GM18868 (cell line): ENCODE data around the gene VSIG8.

Experiments used
- ATAC-seq: cut with Tn5 transposase; IDR thresholded peaks from one replicate; pipeline ENCODE4 v1.9.1; 2021; ENCODE audit warnings: mild to moderate bottlenecking, moderate library complexity; ENCODE audit not compliant: unreplicated experiment

VSIG8 gene

DNA sequence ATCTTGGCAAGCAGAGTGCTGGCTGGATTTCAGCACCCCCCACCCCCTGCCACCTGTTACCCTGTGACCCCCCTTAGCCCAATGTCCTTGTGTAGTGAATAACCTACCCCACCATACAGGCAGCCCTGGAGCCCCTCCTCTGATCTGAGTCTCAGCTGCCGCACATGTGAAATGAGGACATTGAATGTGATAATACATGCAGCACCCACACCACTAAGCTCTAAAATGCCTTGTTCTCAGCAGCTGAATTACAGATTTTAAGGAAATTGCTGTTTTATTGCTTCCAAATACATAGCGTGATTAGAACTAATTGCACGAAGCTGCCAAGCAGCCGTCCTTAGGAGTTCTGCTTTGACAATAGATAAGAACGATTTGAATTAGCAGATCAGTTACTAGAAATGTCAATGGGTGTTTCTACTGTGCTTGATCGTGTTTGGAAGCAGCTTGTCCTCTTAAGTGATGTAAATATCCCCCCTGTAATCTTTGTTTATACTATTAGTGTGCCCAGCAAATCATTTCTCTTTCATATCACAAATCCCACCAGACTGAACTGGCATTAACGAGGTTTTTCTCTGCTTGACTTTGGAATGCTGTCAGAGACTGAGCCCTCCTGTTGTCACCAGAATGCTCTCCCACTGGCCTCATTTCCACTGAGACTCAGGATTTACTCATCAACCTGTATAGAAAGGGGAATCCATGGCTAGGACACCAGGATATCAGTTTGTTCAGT lies 30.9 kb downstream of the VSIG8 start:
- ATAC-seq, result no peak

DNA sequence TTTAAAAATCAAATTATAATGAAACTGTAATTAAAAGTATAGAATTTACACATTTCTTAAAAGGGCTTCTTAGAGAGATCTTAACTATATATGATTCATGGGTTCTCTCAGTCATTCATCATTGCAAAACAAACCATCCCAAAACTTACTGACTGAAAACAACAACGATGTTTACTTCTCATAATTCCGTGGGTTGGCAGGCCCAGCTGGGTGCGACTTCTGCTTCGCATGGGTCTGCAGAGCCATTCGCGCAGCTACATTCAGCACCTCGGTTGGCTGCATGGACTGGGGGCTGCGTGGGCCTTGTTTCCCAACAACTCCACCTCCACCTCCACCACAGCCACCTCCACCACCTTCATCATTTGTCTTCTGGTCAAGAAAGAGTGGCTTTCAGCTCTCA lies 31.7 kb downstream of the VSIG8 start:
- no peak for ATAC-seq

DNA sequence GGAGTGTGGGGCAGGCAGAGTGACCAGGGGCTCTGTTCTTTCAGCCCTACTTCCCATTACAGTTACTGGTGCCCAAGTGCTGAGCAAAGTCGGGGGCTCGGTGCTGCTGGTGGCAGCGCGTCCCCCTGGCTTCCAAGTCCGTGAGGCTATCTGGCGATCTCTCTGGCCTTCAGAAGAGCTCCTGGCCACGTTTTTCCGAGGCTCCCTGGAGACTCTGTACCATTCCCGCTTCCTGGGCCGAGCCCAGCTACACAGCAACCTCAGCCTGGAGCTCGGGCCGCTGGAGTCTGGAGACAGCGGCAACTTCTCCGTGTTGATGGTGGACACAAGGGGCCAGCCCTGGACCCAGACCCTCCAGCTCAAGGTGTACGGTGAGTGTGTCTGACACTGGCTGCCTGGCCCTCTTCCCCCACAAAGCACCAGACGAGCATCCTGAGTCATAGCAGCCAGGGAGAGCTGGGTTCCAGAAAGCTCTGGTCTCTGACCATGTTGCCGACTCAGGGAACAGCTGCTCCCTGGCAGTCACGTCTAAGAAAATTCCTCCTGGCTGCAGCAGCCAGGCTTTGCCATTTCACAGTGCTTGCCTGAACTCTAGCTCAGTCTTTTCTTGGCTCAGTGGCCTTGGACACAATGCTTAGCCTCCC lies 32.5 kb downstream of the VSIG8 start:
- ATAC-seq, result no peak

DNA sequence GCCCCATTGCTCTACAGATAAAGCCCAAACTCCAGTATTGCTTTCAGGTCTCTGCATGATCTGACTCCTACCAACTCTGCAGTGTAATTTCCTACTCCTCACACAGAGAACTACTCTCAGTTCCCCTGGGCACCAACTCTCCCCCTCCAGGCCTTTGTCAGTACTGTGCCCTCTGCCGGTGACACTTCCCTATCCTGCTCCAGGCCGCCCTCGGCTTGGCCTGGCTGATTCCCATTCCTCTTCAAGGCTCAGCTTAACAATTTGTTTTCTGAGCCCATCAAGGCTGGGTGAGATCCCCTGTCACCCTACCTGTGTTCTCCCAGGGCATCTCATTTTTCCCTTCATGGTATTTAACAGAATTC lies 33.2 kb downstream of the VSIG8 start:
- ATAC-seq, result peak; percentile 91

DNA sequence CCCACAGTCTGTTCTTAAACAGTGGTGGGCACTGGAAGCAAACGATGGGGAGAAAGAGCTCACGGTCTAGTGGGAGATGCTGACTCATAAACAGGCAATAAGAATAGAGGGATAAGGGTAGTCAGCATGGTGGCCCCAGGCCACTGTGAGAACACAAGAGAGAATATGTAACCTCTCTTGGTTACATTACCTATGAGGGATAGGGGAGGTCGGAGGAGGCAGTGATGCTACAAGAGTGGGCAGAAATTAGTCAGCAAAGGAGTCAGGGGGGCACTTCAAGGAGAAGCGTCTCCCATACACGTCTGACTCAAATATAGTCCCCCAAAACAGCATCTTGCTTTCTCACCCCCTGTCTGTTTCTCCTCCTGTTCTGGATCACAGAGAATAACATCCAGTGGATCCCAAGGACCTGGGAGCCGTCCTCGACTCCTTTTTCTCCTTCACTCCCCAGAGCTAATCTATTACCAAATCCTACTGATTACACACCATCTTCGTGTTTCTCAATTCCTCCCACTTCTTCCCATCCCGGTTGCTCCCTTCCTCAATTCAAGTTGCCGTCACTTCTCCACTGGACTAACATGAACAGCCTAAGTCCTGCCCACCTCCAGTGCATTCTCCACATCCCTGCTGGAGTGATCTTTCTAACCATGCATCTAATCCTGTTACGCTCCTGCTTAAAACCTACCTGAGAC lies 33.7 kb downstream of the VSIG8 start:
- ATAC-seq, result no peak

DNA sequence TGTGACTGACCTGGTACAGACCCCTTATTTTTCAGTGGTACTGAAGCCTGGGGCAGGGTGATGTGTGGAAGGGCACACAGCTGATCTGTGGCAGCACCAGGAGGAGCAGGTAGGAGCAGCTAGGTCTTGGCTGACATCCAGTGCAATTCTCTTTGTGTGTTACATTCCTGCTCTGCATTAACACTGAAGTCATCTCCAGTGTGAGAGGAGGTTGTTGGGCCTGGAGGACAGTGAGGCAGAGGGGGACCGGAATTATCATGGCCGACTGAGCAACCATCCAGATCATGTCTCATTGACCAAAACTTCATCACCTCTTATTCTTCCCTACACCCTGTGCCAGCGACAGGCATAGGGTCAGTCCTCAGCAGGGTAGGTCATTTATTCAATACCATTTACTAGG lies 34.3 kb downstream of the VSIG8 start:
- no peak for ATAC-seq

DNA sequence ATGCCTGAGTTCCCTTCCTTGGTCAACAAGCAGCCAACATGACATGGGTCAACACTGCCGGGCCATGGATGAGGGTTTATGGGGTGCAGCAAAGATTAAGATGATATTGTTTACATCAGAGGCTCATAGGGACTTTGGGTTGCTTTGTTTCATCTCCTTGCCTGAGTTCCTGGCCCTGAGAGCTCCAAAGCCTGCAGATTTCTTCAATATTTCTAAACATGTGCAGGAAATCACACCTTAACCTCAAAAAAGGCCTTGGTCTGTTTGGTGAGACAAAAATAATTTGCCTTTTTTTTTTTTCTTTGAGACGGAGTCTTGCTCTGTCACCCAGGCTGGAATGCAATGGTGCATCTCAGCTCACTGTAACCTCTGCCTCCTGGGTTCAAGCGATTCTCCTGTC lies 34.9 kb downstream of the VSIG8 start:
- ATAC-seq, result no peak

DNA sequence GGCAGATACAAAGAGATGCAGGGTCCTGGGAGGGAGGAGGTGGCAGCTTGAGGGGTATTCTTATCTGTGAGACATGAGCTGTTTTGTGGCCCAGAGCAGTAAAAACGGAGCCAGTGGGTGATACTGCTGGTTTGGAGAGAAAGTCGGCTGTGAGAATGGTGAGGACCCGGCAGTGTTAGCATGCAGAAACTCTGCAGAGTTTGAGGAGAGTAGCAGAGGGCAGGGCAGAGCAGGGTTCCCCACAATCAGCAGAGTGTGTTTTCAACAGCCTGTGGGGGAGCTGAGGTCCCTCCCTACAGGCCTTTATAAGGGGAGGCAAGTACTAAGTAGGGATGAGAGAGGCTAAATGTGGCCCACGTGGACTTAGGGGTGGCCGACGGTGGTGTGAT lies 35.4 kb downstream of the VSIG8 start:
- no peak for ATAC-seq

DNA sequence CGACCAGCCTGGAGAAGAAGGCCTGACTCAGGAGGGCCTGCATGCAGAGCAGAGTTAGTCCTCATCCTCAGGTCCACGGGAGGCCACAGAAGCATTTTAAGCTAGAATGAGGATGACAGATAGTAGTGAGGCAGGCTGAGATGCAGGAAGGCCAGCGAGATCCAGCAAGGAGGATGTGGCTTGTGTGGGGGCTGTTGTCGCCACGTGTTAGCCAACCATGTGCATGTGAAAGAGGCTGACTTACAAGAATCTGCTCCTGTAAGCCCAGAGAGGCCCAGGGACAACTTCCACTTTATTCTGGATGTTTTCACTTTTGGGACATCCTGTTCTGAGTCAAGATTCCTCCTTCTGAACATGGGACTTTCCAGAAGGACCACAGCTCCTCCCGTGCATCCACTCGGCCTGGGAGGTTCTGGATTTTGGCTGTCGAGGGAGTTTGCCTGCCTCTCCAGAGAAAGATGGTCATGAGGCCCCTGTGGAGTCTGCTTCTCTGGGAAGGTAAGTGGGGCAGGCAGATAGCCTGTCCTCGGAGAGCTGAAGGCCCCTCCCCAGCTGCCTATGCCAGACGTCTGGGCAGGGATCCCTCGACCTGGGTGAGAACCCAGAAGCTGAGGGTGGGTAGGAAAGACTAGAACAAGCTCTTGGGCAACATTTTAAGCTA lies 35.9 kb downstream of the VSIG8 start, which contains the start of gene SLAMF8:
Gene SLAMF8, plus strand, starts transcription at position 433 of the 661 bp plus-strand sequence. Its CDS starts 26 bp downstream, at position 459.
- ATAC-seq, result no peak

DNA sequence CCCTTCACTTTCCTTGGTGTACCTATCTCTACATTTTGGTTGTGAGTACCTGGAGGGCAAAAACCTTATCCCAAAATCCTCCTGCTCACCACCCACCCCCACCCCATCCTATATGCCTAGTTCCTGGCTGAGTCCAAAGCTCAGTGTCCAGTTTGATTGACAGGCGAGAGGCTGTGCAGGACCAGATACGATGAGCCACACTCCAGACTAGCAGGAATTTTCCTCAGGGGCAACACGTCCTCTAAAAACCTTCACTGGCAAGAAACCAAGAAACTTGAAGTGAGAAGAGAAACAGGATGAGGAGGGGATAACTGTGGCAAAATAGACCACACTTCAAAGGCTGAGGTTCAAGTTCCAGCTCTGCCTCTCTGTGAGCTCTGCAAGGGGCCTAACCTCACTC lies 36.9 kb downstream of the VSIG8 start:
- no peak for ATAC-seq

DNA sequence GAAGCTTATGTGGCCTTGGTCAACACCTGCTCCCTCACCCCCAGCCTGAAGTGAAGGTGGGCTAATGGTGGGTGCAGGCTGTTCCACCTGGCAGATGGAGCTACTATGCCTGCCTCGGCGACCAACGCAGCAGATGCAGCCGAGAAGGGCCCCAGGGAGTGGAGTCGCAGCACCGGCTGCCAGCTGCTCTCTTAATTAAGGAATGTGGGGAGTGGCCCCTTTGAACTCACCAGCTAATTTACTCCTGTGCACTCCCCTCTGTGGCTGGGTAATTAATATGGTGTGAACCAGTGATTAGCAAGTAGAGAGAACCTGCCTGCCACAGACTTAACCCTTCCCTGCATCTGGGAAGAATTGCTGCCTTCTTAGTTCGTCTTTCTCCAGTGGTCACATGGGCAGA lies 39.1 kb downstream of the VSIG8 start:
- no peak for ATAC-seq

DNA sequence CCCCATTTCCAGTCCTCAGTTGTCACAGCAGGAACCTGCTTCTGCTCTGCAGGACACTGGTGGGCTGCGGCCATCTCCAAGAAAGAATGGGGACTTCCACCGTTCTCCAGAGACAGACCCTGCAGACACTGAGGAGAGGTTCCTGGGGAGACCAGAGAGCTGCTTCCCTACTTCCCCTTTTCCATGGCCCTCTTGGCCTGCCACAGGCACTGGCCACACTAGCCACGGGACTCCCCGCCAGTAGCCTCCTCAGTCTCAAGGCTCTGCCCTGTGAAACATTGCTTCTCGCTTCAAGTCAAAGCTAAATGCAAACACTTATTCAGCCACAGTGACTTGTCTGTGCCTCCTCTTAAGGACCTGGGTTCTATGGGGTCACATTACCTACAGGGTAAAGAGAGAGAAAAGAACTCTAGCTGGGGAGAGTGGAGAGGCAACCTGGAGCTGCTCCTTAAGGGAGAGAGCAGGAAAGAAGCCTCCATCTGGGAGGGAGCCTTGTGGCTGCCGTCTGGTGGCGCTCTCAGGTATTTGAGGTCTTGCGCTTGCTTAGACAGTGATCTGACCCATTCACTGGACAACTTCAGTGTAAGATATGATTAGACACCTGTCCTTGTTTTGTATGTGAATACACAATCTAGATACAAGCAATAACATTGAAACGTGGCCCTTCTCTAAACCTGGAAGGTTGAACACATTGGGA lies 41.1 kb downstream of the VSIG8 start:
- ATAC-seq, result peak; percentile 64

DNA sequence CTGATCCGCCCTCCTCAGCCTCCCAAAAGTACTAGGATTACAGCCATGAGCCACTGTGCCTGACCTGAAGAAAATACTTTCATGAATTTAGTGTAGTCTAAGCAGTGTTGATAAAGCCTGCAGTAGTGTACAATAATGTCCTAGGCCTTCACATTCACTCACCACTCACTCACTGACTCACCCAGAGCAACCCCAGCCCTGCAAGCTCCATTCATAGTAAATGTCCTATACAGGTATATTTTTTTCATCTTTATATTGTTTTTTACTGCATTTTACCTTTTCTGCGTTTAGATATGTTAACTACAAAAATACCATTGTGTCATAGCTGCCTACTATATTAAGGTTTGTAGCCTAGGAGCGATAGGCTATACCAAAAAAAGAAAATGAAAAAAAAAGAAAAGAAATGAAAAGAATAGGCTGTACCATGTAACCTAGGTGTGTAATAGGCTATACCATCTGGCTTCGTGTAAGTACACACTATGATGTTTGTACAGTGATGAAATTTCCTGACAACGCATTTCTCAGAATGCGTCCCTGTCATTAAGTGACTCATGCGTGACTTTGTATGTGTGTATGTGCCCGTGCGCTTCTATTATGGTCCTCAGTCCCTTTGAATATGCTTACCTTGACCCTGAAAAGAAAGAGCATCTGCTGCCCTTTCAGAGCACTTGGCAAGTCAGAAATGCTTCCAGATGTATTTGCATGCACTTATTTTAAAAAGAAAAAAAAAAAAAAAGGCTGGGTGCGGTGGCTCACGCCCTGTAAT lies 45.0 kb downstream of the VSIG8 start:
- ATAC-seq, result no peak

DNA sequence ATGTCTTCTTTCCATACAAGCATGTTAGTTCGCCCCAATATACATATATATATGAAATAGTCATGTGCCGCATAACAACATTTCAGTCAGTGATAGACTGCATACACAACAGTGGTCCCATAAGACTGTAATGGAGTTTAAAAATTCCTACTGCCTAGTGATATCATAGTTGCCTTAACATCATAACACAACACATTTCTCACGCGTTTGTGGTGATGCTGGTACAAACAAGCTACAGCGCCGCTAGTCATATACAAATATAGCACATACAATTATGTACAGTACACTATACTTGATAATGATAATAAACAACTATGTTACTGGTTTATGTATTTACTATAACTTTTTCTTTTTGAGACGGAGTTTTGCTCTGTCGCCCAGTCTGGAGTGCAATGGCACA lies 46.5 kb downstream of the VSIG8 start:
- ATAC-seq, result no peak

DNA sequence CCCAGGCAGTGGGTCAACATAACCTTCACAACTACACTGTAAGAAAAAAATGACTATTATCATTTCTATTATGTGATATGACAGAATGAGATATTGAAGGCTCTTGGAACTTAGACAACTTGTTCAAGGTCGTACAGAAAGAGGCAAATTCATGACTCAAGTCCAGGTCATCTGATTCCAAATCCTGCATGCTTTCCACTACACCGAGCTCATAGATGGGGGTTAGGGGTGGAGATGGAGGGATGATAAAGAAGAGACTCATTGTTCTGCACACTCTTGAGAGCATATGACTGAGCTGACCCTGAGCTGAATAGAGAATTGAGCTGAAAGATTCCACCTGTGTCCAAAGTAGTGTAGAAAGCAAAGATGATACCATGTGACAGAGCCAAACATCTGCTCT lies 57.5 kb downstream of the VSIG8 start:
- ATAC-seq, result no peak
